SU-DHL-6 (cell line): ENCODE measurements around the gene CEACAM21.

Experiments
- H2AFZ ChIP-seq: fragments of 200-600 bp; sonication (generic); 2 replicates; pipeline ENCODE4 v1.6.1; 2014; ENCODE audit warnings: low read depth, mild to moderate bottlenecking, moderate library complexity, mixed read lengths, antibody characterized with exemption, low read length; ENCODE audit not compliant: severe bottlenecking
- H3F3A ChIP-seq: fragments of 200-600 bp; shearing (Covaris generic); 2 replicates; pipeline ENCODE4 v1.6.0; 2016; ENCODE audit warnings: antibody characterized with exemption, mild to moderate bottlenecking; ENCODE audit not compliant: insufficient read depth
- H3K27ac ChIP-seq: fragments of 200-600 bp; sonication (generic); 2 replicates; pipeline ENCODE4 v1.5.1; 2016; ENCODE audit warnings: low read depth, mild to moderate bottlenecking, low read length, moderate library complexity, mixed read lengths
- H3K27me3 ChIP-seq: fragments of 200-600 bp; sonication (generic), shearing (Covaris generic); 2 replicates; pipeline ENCODE4 v1.6.0; 2014; ENCODE audit warnings: mild to moderate bottlenecking, low read length
- H3K36me3 ChIP-seq: fragments of 200-600 bp; sonication (generic); 2 replicates; pipeline ENCODE4 v1.6.1; 2014; ENCODE audit warnings: mild to moderate bottlenecking, low read length, mixed read lengths
- H3K4me2 ChIP-seq: fragments of 300-600, 200-600 bp; shearing (Covaris generic), sonication (generic); 2 replicates; pipeline ENCODE4 v1.6.0; 2014; ENCODE audit warnings: low read length, low read depth, mild to moderate bottlenecking; ENCODE audit not compliant: poor library complexity, severe bottlenecking
- H3K4me3 ChIP-seq: fragments of 200-600 bp; sonication (generic); 2 replicates; pipeline ENCODE4 v1.5.1; 2014; ENCODE audit warnings: antibody characterized with exemption, low read length, mild to moderate bottlenecking, mixed read lengths; ENCODE audit not compliant: insufficient read depth, poor library complexity, severe bottlenecking
- H3K79me2 ChIP-seq: fragments of 200-600 bp; sonication (generic); 2 replicates; pipeline ENCODE4 v1.6.1; 2014; ENCODE audit warnings: mild to moderate bottlenecking, low read length, moderate library complexity; ENCODE audit not compliant: insufficient read depth
- H3K9ac ChIP-seq: fragments of 200-600 bp; sonication (generic); 2 replicates; pipeline ENCODE4 v1.7.0; 2014; ENCODE audit warnings: mild to moderate bottlenecking, low read length
- H3K9me2 ChIP-seq: fragments of 200-600 bp; sonication (generic); replicated peaks from 2 replicates; pipeline ENCODE4 v1.6.1; 2014; ENCODE audit warnings: low read length; ENCODE audit not compliant: insufficient read depth
- H3K9me3 ChIP-seq: fragments of 200-600 bp; sonication (generic); 2 replicates; pipeline ENCODE4 v1.6.1; 2014; ENCODE audit warnings: low read length, mixed read lengths; ENCODE audit not compliant: insufficient read depth
- H4K20me1 ChIP-seq: fragments of 200-600 bp; sonication (generic); 2 replicates; pipeline ENCODE4 v1.6.1; 2014; ENCODE audit warnings: low read depth, mild to moderate bottlenecking, antibody characterized with exemption, low read length, moderate library complexity, mixed read lengths
- EZH2phosphoT487 ChIP-seq: fragments of 200-600 bp; sonication (generic), shearing (Covaris generic); conservative IDR thresholded peaks from 2 replicates; pipeline ENCODE4 v1.6.1; 2018; ENCODE audit warnings: mild to moderate bottlenecking, antibody characterized with exemption, low read length, moderate library complexity, mixed read lengths
- TF ChIP-seq, protein P1 (sequence below): fragments of 200-600 bp; sonication (generic); IDR thresholded peaks from one replicate; pipeline ENCODE4 v1.5.1; 2017; ENCODE audit warnings: antibody characterized with exemption, mild to moderate bottlenecking, low read length, moderate library complexity; ENCODE audit not compliant: insufficient read depth, poor library complexity, severe bottlenecking

CEACAM21 gene

DNA sequence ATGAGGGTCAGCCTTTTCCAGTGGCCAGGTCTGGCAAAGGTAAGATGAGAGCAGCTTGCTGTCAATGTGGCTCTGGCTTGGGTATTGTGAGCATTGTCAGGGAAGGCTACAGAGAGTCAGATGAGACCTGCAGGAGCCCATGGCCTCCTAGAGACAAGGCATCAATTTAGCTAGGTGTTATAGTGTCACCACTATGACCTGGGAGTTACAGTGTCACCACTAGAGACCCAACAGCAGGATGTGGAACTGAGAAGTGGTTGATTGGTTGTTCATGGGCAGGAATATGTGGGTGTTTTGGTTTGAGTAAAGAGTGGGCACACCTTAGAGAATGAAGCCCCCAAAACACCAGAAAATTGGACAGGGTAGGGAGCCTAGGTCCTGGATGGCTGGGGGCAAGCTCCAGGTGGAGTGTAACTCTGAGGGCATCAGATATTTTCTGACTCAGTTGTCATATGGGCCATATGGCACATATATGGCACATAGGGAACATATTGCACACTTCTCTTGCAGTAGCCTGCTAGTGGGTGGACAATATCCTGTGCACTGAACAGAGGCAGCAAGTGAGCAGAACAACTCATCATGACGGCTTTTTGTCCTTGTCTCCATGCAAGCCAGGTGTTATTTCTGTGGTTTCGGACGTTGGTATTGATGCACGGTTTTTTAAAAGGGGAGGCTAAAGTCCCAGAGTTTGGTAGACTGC, 46.3 kb upstream of the CEACAM21 start:
- no peak overlapping the region for H3K27ac ChIP-seq
- H3K36me3 ChIP-seq = no peaks in the 10 kb centered on the region
- no peak overlapping the region for H3K4me3 ChIP-seq
- H3K4me2 ChIP-seq = no peak overlapping the region
- H3K9me3 ChIP-seq = no peaks in the 10 kb centered on the region
- H3K9me2 ChIP-seq = no peaks in the 10 kb centered on the region
- no peaks in the 10 kb centered on the region for H4K20me1 ChIP-seq
- TF ChIP-seq, protein P1, sequence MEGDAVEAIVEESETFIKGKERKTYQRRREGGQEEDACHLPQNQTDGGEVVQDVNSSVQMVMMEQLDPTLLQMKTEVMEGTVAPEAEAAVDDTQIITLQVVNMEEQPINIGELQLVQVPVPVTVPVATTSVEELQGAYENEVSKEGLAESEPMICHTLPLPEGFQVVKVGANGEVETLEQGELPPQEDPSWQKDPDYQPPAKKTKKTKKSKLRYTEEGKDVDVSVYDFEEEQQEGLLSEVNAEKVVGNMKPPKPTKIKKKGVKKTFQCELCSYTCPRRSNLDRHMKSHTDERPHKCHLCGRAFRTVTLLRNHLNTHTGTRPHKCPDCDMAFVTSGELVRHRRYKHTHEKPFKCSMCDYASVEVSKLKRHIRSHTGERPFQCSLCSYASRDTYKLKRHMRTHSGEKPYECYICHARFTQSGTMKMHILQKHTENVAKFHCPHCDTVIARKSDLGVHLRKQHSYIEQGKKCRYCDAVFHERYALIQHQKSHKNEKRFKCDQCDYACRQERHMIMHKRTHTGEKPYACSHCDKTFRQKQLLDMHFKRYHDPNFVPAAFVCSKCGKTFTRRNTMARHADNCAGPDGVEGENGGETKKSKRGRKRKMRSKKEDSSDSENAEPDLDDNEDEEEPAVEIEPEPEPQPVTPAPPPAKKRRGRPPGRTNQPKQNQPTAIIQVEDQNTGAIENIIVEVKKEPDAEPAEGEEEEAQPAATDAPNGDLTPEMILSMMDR = no peak
- no peak for TF ChIP-seq EZH2phosphoT487
- peaks cover 5% of the 10 kb centered on the region; the same call in 1 of the 2 replicates for H3F3A ChIP-seq
- H3K27me3 ChIP-seq = no peaks in the 10 kb centered on the region
- H3K9ac ChIP-seq = no peak overlapping the region
- H2AFZ ChIP-seq = no peak overlapping the region
- no peaks in the 10 kb centered on the region for H3K79me2 ChIP-seq

DNA sequence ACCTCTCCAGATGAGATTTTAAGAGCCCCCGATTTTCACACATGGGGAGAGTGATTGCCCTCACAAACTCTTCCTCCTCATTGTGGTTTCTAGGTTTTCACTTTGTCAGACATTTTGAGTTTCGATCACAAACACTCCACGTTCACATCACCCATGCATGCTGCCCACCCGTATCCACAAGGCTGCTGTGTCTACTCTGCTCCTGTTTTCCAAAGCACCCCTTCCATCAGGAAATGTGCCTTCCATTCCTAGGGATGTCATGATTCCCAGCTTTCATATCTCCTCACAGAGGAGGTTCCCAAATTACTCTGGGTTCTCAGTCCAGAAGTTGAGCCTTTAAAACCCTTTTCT, 45.8 kb upstream of the CEACAM21 start:
- H3F3A ChIP-seq = peaks cover 9% of the 10 kb centered on the region; the same call in 1 of the 2 replicates
- H3K36me3 ChIP-seq = no peaks in the 10 kb centered on the region
- H3K27me3 ChIP-seq = no peaks in the 10 kb centered on the region
- H3K4me2 ChIP-seq = no peak overlapping the region
- no peaks in the 10 kb centered on the region for H4K20me1 ChIP-seq
- no peak overlapping the region for H3K4me3 ChIP-seq
- H3K9ac ChIP-seq = no peak overlapping the region
- no peak overlapping the region for H2AFZ ChIP-seq
- H3K79me2 ChIP-seq = no peaks in the 10 kb centered on the region
- no peaks in the 10 kb centered on the region for H3K9me2 ChIP-seq
- H3K27ac ChIP-seq = no peak overlapping the region
- TF ChIP-seq EZH2phosphoT487 = no peak
- TF ChIP-seq, protein P1 = no peak
- H3K9me3 ChIP-seq = no peaks in the 10 kb centered on the region

DNA sequence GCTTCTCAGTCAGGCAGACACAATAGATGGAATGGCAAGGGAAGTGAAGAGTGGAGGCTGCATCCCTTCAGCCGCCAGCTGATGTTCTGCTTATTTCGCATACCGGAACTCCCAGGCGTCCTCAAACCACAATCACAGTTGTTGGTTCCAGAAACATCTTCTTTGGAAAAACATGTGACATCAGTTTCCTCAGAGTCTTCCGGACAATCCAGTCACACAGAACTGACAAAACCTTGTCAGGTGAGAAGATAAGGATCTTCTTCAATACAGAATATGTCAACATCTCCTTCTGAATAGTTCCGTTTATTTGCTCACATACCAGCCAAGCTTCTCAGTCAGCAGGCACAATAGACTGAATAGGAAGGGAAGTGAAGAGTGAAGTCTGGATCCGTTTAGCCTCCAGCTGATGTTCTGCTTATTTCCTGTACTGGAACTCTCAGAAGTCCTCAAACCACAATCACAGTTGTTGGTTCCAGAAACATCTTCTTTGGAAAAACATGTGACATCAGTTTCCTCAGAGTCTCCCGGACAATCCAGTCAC, 45.1 kb upstream of the CEACAM21 start:
- Histone ChIP-seq H3K9me2 (no peaks in the 10 kb centered on the region), H2AFZ (no peak overlapping the region), H3K27me3 (no peaks in the 10 kb centered on the region), H3K27ac (no peak overlapping the region), H3K4me2 (peak overlapping the region; percentile 65), H3K9ac (no peak overlapping the region), H3K79me2 (no peaks in the 10 kb centered on the region), H4K20me1 (no peaks in the 10 kb centered on the region), H3K9me3 (no peaks in the 10 kb centered on the region), H3K4me3 (no peak overlapping the region), H3K36me3 (no peaks in the 10 kb centered on the region), H3F3A (peaks cover 15% of the 10 kb centered on the region; the same call in 1 of the 2 replicates)
- TF ChIP-seq, protein P1 = no peak
- TF ChIP-seq EZH2phosphoT487 = no peak
